PFSK-1 (cell line): ENCODE results near the gene SMARCC1.

Source experiments
- FOXP2 ChIP-seq: optimal IDR thresholded peaks from 2 replicates; pipeline ENCODE3; 2011; ENCODE audit warnings: borderline replicate concordance, control low read depth, inconsistent platforms; ENCODE audit not compliant: insufficient read depth; ENCODE audit errors: extremely low read length, extremely low read depth
- POLR2AphosphoS5 ChIP-seq: IDR thresholded peaks from 2 replicates; pipeline ENCODE4 v1.6.1; 2012; ENCODE audit warnings: low read depth, mild to moderate bottlenecking, control low read depth, low read length, moderate library complexity
- TAF1 ChIP-seq: IDR thresholded peaks from 2 replicates; pipeline ENCODE4 v1.6.1; 2012; ENCODE audit warnings: low read length, control low read depth, borderline replicate concordance; ENCODE audit not compliant: insufficient read depth
- TF ChIP-seq, protein P1 (sequence below), 2 experiments: IDR thresholded peaks; 2 replicates each; pipeline versions ENCODE4 v1.6.1 to v1.8.0; 2011 to 2012; ENCODE audit warnings: low read depth in 2 of 2, low read length in 2 of 2, control low read depth in 1 of 2, inconsistent platforms in 1 of 2, mild to moderate bottlenecking in 1 of 2, moderate library complexity in 1 of 2; ENCODE audit not compliant: insufficient read depth in 1 of 2

DNA sequence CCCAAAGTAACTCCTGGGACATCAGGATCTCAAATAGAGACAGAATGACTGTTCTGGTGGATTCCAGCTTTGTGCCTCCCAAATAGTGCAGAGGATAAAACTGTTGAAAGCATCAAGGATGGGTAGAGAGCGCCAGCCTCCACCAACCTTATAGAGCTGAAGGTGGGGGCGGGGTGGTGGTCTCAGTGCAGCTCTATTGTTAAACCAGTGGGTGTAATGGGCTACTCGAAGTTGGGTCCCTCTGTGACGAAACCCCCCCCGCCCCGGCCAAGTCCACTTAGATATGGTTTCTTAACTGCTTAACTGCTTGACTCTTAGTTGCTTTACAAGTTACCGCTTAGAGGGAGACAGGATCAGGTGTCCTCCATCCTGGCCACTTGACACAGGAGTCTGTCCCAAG lies 43.9 kb upstream of the SMARCC1 start:
- TF ChIP-seq TAF1 (no peak), POLR2AphosphoS5 (no peak), FOXP2 (no peak)
- TF ChIP-seq, protein P1, sequence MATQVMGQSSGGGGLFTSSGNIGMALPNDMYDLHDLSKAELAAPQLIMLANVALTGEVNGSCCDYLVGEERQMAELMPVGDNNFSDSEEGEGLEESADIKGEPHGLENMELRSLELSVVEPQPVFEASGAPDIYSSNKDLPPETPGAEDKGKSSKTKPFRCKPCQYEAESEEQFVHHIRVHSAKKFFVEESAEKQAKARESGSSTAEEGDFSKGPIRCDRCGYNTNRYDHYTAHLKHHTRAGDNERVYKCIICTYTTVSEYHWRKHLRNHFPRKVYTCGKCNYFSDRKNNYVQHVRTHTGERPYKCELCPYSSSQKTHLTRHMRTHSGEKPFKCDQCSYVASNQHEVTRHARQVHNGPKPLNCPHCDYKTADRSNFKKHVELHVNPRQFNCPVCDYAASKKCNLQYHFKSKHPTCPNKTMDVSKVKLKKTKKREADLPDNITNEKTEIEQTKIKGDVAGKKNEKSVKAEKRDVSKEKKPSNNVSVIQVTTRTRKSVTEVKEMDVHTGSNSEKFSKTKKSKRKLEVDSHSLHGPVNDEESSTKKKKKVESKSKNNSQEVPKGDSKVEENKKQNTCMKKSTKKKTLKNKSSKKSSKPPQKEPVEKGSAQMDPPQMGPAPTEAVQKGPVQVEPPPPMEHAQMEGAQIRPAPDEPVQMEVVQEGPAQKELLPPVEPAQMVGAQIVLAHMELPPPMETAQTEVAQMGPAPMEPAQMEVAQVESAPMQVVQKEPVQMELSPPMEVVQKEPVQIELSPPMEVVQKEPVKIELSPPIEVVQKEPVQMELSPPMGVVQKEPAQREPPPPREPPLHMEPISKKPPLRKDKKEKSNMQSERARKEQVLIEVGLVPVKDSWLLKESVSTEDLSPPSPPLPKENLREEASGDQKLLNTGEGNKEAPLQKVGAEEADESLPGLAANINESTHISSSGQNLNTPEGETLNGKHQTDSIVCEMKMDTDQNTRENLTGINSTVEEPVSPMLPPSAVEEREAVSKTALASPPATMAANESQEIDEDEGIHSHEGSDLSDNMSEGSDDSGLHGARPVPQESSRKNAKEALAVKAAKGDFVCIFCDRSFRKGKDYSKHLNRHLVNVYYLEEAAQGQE (IDR thresholded peaks at IDR 0.05; ENCODE audit: insufficient read depth in 1 of 2, low read depth in 2 of 2, low read length in 2 of 2), result no peak
